Heart left ventricle (tissue), 16 donors: Measurements from ENCODE around the gene UNC45A. TPM values are rescaled to one million over a fixed set of nuclear protein-coding genes. Genes with fewer than 3 reads are reported as not detected.
A peak's percentile ranks its signal among the peaks of the same experiment; 100 is the strongest.
"Not testable (repeated sequence)": the region's sequence is repeated elsewhere in the genome, so short reads cannot be mapped to it uniquely, and the experiment has no call there.

Experiments
- ATAC-seq, 4 donors: fragments of 200-7000 bp; cut with Tn5 transposase; one replicate each; pipeline ENCODE4 v1.9.1; 2020 to 2022; ENCODE audit warnings: moderate library complexity in 4 of 4, mild to moderate bottlenecking in 3 of 4, moderate number of reproducible peaks in 1 of 4
- DNase-seq, 5 donors: peaks; one replicate each; pipeline ENCODE4 v3.0.0-alpha.2; 2020
- H3K27ac ChIP-seq, 12 donors: fragments of 200-600 bp; sonication (generic) in 4 of 12; one replicate each; pipeline versions ENCODE4 v1.5.0 to v1.8.0; 2016 to 2022; ENCODE audit warnings: mild to moderate bottlenecking in 2 of 12
- H3K27me3 ChIP-seq, 9 donors: fragments of 200-600 bp; sonication (generic) in 2 of 9; one replicate each; pipeline versions ENCODE4 v1.5.1 to v1.8.0; 2016 to 2022; ENCODE audit warnings: mild to moderate bottlenecking in 3 of 9
- H3K36me3 ChIP-seq, 9 donors: fragments of 200-600 bp; sonication (generic) in 2 of 9; one replicate each; pipeline versions ENCODE4 v1.5.0 to v1.8.0; 2018 to 2022; ENCODE audit warnings: mild to moderate bottlenecking in 2 of 9
- H3K4me1 ChIP-seq, 12 donors: fragments of 200-600 bp; sonication (generic) in 4 of 12; one replicate each; pipeline versions ENCODE4 v1.5.0 to v1.8.0; 2016 to 2022; ENCODE audit warnings: mild to moderate bottlenecking in 3 of 12
- H3K4me3 ChIP-seq, 12 donors: fragments of 200-600 bp; sonication (generic) in 4 of 12; one replicate each; pipeline versions ENCODE4 v1.5.0 to v1.8.0; 2017 to 2022; ENCODE audit warnings: mild to moderate bottlenecking in 9 of 12, moderate library complexity in 4 of 12
- H3K9me3 ChIP-seq, 12 donors: fragments of 200-600 bp; sonication (generic) in 4 of 12; one replicate each; pipeline versions ENCODE4 v1.5.0 to v1.8.0; 2016 to 2022; ENCODE audit warnings: mild to moderate bottlenecking in 1 of 12
- CTCF ChIP-seq, 12 donors: fragments of 200-600 bp; sonication (generic) in 4 of 12; IDR thresholded peaks; one replicate each; pipeline versions ENCODE4 v1.5.0 to v1.8.0; 2018 to 2022; ENCODE audit warnings: antibody characterized with exemption in 12 of 12, mild to moderate bottlenecking in 5 of 12
- POLR2A ChIP-seq, 2 donors: fragments of 450-650 bp; IDR thresholded peaks; one replicate each; pipeline ENCODE4 v1.6.1; 2017; ENCODE audit warnings: antibody characterized with exemption in 2 of 2, mild to moderate bottlenecking in 2 of 2, moderate library complexity in 2 of 2
- WGBS, 4 donors: extraction: QIAGEN DNeasy Blood & Tissue Kit in 2 of 4; methylation state at CpG; one replicate each; pipeline versions ENCODE4 v1.1.5 to v1.1.7; 2013 to 2018; 5-methylcytosine and 5-hydroxymethylcytosine counted together
- intact Hi-C, 10 donors: fragments of 100-400 bp; cut with DNase I; formaldehyde crosslinking; loops; one replicate each; pipeline versions ENCODE4 v1.11.1 to v1.14.2; 2022
- polyA plus RNA-seq, 2 donors: library from polyadenylated mRNA; stranded (reverse); fragments of 200-250 nt; gene quantifications; one replicate each; pipeline ENCODE4 v1.2.3, GENCODE V29; 2013
- total RNA-seq, 9 donors: library from RNA; depleted of rRNA in 2 of 9; stranded (reverse); fragments of >200 nt in 2 of 9; fragmentation: NEBNext Ultra II Directional in 3 of 9; extraction: Animal tissue kit (Norgen Biotek cat#: 25700) in 3 of 9; gene quantifications; one replicate each; pipeline versions ENCODE4 v1.1.0 to v1.2.4, GENCODE V29; 2016 to 2023
- donor health status: ischemic (EF 13 %, LVEDD 7.1; RV severe dilation, severe dysfunction).
- donor health status: healthy with polysubstance abuse.
- donor health status: DM: no; HTN: yes; CAD: no.
- donor health status: DM: no; HTN: no; CAD: no.
- donor health status: ischemic (EF 25% LVEDD 6.9; RV normal size, moderate dysfunction).
- donor health status: ischemic (EF 25% LVEDD 5.7; RV mildly dilated, moderate dysfunction).
- donor health status: healthy.
- donor health status: DM: yes; HTN: yes; CAD: no.
- donor health status: ischemic (EF 35%, LVEDD 5.7; RV mildly dilated, moderate dysfunction).
- donor health status: nonischemic (EF 11% LVEDD 7.7; RV severe dilation, severe dysfunction).
- donor health status: DM: yes; HTN: yes; CAD: no.
- donor health status: PGD.
- donor health status: ischemic (EF 29% LVEDD 5.4; RV normal size, mild dysfunction).
- donor health status: nonischemic (EF 23%, LVEDD 6.1; RV moderate dilation, normal function).

UNC45A gene
- total and polyA plus RNA-seq, 11 donors, result 12.0 to 34.0 (median 21.9) TPM

- no peak for DNase-seq
- intact Hi-C loops, result no loop called here
- no peak for ATAC-seq
- H3K4me3 ChIP-seq, result no peak overlapping the region
- WGBS, 4 donors, result 88 to 97% (median 93%) methylated on average over 11 to 12 of the region's 12 CpGs
- no peaks in the 10 kb centered on the region for H3K27me3 ChIP-seq
- H3K36me3 ChIP-seq, result peaks cover 6 to 100% (median 96%) of the 10 kb centered on the region in 9 donors
- TF ChIP-seq CTCF (IDR thresholded peaks at IDR 0.05) (no peak), POLR2A (IDR thresholded peaks at IDR 0.05) (no peak)
- H3K27ac ChIP-seq, result peak overlapping the region in 9 of 12 donors; percentile 18 to 85 (median 78)
- H3K9me3 ChIP-seq, result no peaks in the 10 kb centered on the region
- H3K4me1 ChIP-seq, result peaks cover 0 to 46% (median 10%) of the 10 kb centered on the region in 12 donors
Measured at GRCh38 chr15:90917569-90917968, 17.5 kb upstream of the UNC45A start.

GRCh38 chr15:90918034-90918788 lies 16.9 kb upstream of the UNC45A start:
- Histone ChIP-seq H3K36me3 (peaks cover 3 to 94% (median 89%) of the 10 kb centered on the region in 9 donors), H3K27ac (peak overlapping the region; percentile 4 to 85 (median 74)), H3K9me3 (no peaks in the 10 kb centered on the region), H3K4me3 (no peak overlapping the region), H3K4me1 (peaks cover 0 to 46% (median 10%) of the 10 kb centered on the region in 12 donors), H3K27me3 (no peaks in the 10 kb centered on the region)
- DNase-seq (no peak), ATAC-seq (no peak)
- 89 to 92% (median 91%) methylated on average over 23 of the region's 23 CpGs for WGBS, 4 donors
- TF ChIP-seq CTCF (IDR thresholded peaks at IDR 0.05) (no peak), POLR2A (IDR thresholded peaks at IDR 0.05) (no peak)
- intact Hi-C loops, result no loop called here

GRCh38 chr15:90918835-90919234 lies 16.2 kb upstream of the UNC45A start:
- 49 to 60% (median 51%) methylated on average over 5 to 6 of the region's 6 CpGs for WGBS, 4 donors
- Histone ChIP-seq H3K4me1 (peaks cover 0 to 46% (median 10%) of the 10 kb centered on the region in 12 donors), H3K27ac (peak overlapping the region; percentile 4 to 85 (median 74)), H3K9me3 (no peaks in the 10 kb centered on the region), H3K27me3 (no peaks in the 10 kb centered on the region), H3K36me3 (peaks cover 3 to 88% (median 83%) of the 10 kb centered on the region in 9 donors), H3K4me3 (no peak overlapping the region)
- TF ChIP-seq POLR2A (IDR thresholded peaks at IDR 0.05), result no peak
- TF ChIP-seq CTCF (IDR thresholded peaks at IDR 0.05), result no peak
- peak; percentile 59 to 63 (median 60) for ATAC-seq
- intact Hi-C loops, result no loop called here
- DNase-seq, result no peak

- H3K4me3 ChIP-seq, result no peak overlapping the region
- H3K27ac ChIP-seq, result no peak overlapping the region
- intact Hi-C loops, result no loop called here
- DNase-seq, result no peak
- H3K27me3 ChIP-seq, result no peaks in the 10 kb centered on the region
- no peak for ATAC-seq
- peaks cover 0 to 25% (median 3%) of the 10 kb centered on the region in 12 donors for H3K4me1 ChIP-seq
- no peaks in the 10 kb centered on the region for H3K9me3 ChIP-seq
- WGBS, 4 donors, result 89 to 95% (median 91%) methylated on average over 4 of the region's 4 CpGs
- TF ChIP-seq POLR2A (IDR thresholded peaks at IDR 0.05), result no peak
- TF ChIP-seq CTCF (IDR thresholded peaks at IDR 0.05), result no peak
- peaks cover 3 to 57% (median 54%) of the 10 kb centered on the region in 9 donors for H3K36me3 ChIP-seq
Measured at GRCh38 chr15:90921887-90922286, 13.2 kb upstream of the UNC45A start.

GRCh38 chr15:90922712-90923322 lies 12.3 kb upstream of the UNC45A start:
- DNase-seq, intact Hi-C loops, H3K9me3 ChIP-seq, H3K27ac ChIP-seq, H3K27me3 ChIP-seq, H3K4me3 ChIP-seq, ATAC-seq: not testable (repeated sequence)
- peaks cover 3 to 48% (median 44%) of the 10 kb centered on the region in 9 donors for H3K36me3 ChIP-seq
- 94 to 97% (median 95%) methylated on average over 7 of the region's 7 CpGs for WGBS, 4 donors
- H3K4me1 ChIP-seq, result peaks cover 0 to 16% (median 3%) of the 10 kb centered on the region in 12 donors
